Right atrium auricular region (tissue), 2 donors: Measurements from ENCODE around the gene RNF157. TPM values are rescaled to one million over a fixed set of nuclear protein-coding genes. Genes with fewer than 3 reads are reported as not detected.

Experiments
- DNase-seq: peaks from one replicate; pipeline ENCODE4 v3.0.0-alpha.2; 2019; ENCODE audit warnings: low spot score
- H3K27ac ChIP-seq, 2 donors: fragments of 200-600 bp; sonication (generic); 1 replicate in 1 of 2; 2 replicates in 1 of 2; pipeline ENCODE4 v1.5.1; 2016 to 2019
- H3K27me3 ChIP-seq, 2 donors: fragments of 200-600 bp; sonication (generic); one replicate each; pipeline versions ENCODE4 v1.5.1 to v1.6.0; 2017 to 2019
- H3K36me3 ChIP-seq: fragments of 200-600 bp; sonication (generic); one replicate; pipeline ENCODE4 v1.5.1; 2016
- H3K4me1 ChIP-seq, 2 donors: fragments of 200-600 bp; sonication (generic); one replicate each; pipeline versions ENCODE4 v1.5.1 to v1.6.0; 2017 to 2019
- H3K4me3 ChIP-seq, 2 donors: fragments of 200-600 bp; sonication (generic); 1 replicate in 1 of 2; 2 replicates in 1 of 2; pipeline ENCODE4 v1.5.1; 2017 to 2019; ENCODE audit warnings: mild to moderate bottlenecking in 1 of 2, moderate library complexity in 1 of 2
- H3K9me3 ChIP-seq, 2 donors: fragments of 200-600 bp; sonication (generic); one replicate each; pipeline ENCODE4 v1.5.1; 2019
- total RNA-seq, 2 donors: library from RNA; depleted of rRNA; stranded (reverse); fragments of >200 nt; gene quantifications; one replicate each; pipeline ENCODE4 v1.1.0, GENCODE V29; 2016
- TF ChIP-seq, protein P1 (sequence below), 2 donors: fragments of 200-600 bp; sonication (generic); IDR thresholded peaks; one replicate each; pipeline ENCODE4 v1.5.1; 2019; ENCODE audit warnings: antibody characterized with exemption in 2 of 2

The RNF157 gene
- total RNA-seq, 2 donors from 2014 or later = 9.5 to 13.0 TPM

DNA sequence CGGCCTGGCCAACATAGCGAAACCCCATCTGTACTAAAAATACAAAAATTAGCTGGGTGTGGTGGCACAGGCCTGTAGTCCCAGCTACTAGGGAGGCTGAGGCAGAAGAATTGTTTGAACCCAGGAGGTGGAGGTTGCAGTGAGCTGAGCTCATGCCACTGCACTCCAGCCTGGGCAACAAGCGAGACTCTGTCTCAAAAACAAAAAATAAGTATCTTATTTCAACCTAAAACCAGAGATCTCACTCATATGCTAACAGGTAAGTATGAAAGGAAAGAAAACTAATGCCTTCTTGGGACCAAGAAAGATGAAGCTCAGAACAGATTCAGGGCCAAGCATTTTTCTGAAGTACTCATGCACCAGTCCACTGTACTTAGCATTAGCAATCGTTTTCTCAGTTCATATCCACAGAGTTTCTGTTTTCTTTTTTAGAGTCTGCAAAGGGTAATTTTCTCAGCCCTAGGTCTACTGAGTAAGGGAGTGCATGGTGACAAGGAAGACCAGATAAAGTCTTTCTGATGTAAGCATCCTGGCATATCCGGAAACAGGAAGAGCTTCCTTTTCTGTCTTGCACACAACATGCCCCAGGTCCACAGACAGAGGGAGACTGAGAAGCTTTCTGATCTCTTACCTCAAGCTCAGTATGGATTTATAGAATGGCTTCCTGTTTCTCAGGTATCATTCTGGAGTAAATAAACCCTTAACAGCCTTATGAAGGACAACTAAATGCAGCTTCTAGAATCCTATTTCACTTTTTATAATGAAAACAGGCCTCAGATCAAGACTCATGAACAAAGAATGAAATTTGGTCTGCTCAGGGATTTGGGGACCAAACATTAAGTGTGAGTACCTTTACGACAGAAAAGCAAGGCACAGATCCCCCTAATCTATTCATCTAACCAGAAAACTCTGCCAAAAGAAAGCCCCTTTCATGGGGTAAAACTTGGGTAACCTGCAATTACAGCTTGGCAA lies 60.5 kb downstream of the RNF157 start:
- Histone ChIP-seq H3K4me1 (peaks cover 0 to 4% of the 10 kb centered on the region in 2 donors), H3K4me3 (no peak overlapping the region), H3K36me3 (no peaks in the 10 kb centered on the region), H3K27me3 (no peaks in the 10 kb centered on the region), H3K9me3 (no peaks in the 10 kb centered on the region), H3K27ac (no peak overlapping the region)
- no peak for DNase-seq
- TF ChIP-seq, protein P1, sequence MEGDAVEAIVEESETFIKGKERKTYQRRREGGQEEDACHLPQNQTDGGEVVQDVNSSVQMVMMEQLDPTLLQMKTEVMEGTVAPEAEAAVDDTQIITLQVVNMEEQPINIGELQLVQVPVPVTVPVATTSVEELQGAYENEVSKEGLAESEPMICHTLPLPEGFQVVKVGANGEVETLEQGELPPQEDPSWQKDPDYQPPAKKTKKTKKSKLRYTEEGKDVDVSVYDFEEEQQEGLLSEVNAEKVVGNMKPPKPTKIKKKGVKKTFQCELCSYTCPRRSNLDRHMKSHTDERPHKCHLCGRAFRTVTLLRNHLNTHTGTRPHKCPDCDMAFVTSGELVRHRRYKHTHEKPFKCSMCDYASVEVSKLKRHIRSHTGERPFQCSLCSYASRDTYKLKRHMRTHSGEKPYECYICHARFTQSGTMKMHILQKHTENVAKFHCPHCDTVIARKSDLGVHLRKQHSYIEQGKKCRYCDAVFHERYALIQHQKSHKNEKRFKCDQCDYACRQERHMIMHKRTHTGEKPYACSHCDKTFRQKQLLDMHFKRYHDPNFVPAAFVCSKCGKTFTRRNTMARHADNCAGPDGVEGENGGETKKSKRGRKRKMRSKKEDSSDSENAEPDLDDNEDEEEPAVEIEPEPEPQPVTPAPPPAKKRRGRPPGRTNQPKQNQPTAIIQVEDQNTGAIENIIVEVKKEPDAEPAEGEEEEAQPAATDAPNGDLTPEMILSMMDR (IDR thresholded peaks at IDR 0.05) = no peak

DNA sequence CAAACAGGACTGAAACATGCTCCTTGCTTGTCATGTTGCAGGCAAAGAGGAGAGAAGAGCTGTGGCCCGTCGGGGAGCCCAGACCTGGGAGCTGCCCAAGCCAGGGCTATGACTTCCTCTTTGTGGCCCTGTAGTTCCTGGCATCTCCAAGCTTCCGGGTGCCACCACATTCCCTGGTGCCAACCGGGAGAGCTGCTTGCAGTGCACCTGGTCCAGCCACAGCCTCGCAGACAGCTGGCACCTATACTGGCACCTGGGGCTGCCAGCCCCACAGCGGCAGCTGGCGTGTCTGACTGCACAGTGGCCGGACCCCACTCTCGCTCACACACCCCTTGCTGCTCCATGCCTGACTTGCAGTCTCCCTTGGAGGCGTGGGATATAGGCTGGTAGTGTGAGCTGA lies 62.2 kb downstream of the RNF157 start:
- Histone ChIP-seq H3K9me3 (no peaks in the 10 kb centered on the region), H3K27ac (no peak overlapping the region), H3K27me3 (no peaks in the 10 kb centered on the region), H3K4me1 (peaks cover 0 to 4% of the 10 kb centered on the region in 2 donors), H3K36me3 (no peaks in the 10 kb centered on the region), H3K4me3 (no peak overlapping the region)
- TF ChIP-seq, protein P1 (IDR thresholded peaks at IDR 0.05) = no peak
- DNase-seq = no peak

DNA sequence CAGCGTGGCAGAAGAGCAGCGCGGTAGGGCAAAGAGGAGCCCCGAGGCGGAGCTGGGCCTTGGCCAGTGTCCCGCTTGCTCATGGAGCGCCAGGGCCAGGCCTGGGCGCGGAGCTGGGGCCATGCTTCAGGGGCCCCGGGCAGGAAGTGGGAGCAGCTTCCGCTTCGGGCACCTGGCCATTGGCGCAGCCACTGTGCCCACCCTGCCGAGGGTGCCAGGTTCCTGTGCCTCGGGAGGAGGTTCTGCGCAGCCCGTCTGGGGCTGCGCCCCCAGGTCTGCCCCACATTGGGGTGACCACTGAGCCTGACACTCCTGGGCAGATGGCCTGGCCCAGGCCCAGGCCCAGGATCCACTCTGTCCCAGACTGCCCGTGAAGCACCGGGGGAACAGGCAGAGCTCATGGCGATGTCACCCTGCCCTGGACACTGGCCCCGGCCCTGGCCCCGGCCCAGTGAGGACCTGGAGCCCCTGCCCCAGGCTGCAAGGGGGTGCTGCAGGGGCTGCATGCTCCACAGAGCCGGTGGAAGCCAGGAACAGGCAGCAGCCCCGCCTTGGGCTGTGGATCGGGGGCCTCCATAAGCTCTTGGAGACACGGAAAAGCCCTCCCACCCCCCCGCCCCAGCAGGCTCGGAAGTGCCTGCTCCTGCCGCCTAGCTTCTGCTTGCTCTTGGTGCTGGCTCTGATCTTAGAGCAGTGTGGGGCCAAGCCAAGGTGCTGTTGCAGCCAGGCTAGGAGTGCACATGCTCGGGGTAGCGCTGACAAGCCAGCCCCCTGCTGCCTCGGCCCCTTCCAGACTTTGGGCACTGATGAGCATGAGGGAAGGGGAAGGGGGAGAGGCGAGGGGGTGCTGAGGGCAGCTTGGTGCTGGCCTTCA lies 63.4 kb downstream of the RNF157 start:
- DNase-seq = no peak
- Histone ChIP-seq H3K27ac (no peak overlapping the region), H3K36me3 (no peaks in the 10 kb centered on the region), H3K27me3 (no peaks in the 10 kb centered on the region), H3K4me3 (no peak overlapping the region), H3K9me3 (no peaks in the 10 kb centered on the region), H3K4me1 (peaks cover 0 to 1% of the 10 kb centered on the region in 2 donors)
- TF ChIP-seq, protein P1 (IDR thresholded peaks at IDR 0.05) = no peak

DNA sequence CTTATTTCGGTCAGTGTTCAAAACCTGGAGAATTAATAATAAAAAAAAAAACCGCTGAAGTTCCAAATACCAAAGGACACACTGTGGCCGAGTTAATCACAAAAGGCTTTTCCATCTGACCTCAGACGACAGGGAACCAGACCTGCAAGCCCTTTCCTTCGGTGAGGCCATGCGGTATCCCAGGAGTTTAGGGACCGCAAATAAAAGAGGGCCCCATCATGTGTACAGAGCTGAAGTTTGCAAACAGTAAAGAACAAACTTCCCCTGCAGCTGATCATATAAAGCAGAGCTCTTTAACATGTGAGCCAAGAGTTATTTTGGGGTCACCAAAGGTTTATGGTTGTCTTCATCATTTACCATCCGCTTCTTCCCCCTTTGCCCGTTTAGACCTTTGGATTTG lies 66.3 kb downstream of the RNF157 start:
- no peaks in the 10 kb centered on the region for H3K36me3 ChIP-seq
- DNase-seq = no peak
- no peaks in the 10 kb centered on the region for H3K4me1 ChIP-seq
- no peak overlapping the region for H3K27ac ChIP-seq
- H3K27me3 ChIP-seq = no peaks in the 10 kb centered on the region
- H3K9me3 ChIP-seq = no peaks in the 10 kb centered on the region
- H3K4me3 ChIP-seq = no peak overlapping the region
- TF ChIP-seq, protein P1 (IDR thresholded peaks at IDR 0.05) = no peak

DNA sequence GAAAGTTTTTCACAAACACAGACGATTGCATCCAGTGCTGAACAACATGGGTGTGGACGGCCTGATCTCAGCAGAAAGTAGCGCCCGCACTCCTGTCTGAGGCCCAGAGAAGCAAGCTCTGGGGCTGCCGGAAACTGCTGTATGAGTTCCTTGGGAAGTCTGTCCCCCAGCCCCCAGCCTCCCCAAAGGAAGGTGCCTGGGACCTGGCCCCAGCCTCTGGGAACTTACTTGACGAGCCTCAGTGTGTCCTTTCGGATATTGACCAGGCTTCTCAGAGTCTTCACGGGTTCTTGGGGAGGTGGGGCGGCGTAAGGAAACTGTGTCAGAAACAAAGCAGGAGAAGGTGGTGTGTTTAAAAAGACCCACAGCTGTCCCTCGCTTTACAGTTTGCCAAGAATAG lies 66.8 kb downstream of the RNF157 start:
- Histone ChIP-seq H3K27me3 (no peaks in the 10 kb centered on the region), H3K4me1 (no peaks in the 10 kb centered on the region), H3K4me3 (no peak overlapping the region), H3K9me3 (no peaks in the 10 kb centered on the region), H3K27ac (no peak overlapping the region), H3K36me3 (no peaks in the 10 kb centered on the region)
- TF ChIP-seq, protein P1 (IDR thresholded peaks at IDR 0.05) = no peak
- no peak for DNase-seq
